ENCODE results near the gene CBX6. TPM values are rescaled to one million over a fixed set of nuclear protein-coding genes. Genes with fewer than 3 reads are reported as not detected.

CBX6 gene
- total and polyA plus RNA-seq, 8 donors: 8.9 to 46.0 (median 25.9) TPM

DNA sequence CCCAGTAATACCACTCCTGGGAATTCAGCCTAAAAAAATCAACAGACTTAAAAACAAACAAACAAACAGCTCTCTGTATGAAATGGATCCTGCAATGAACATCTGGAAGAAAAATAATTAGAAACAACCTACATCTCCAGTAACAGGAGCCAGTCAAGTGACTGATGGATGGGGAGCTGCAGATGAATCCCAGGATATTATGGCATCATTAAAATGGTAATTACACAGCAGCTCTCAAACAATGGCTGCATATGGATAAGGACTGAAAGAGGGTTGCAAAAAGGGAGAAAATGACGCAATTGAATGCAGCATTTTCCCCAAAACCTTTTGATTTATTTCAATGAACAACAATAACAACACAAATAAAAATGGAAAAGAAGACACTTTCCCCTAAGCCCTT, 32.3 kb downstream of the CBX6 start:
- DNase-seq: no peak
- 80 to 100% (median 97%) methylated on average over 1 of the region's 1 CpG for WGBS, 5 donors
- Histone ChIP-seq H3K27me3 (peaks cover 0 to 34% (median 17%) of the 10 kb centered on the region in 3 donors), H3K9me3 (no peaks in the 10 kb centered on the region), H3K4me3 (no peak overlapping the region), H3K36me3 (no peaks in the 10 kb centered on the region), H3K27ac (no peak overlapping the region), H3K4me1 (peaks cover 10 to 34% (median 27%) of the 10 kb centered on the region in 4 donors)
- TF ChIP-seq POLR2A (IDR thresholded peaks at IDR 0.05) (no peak), EP300 (IDR thresholded peaks at IDR 0.05) (no peak), POLR2AphosphoS5 (IDR thresholded peaks at IDR 0.05) (no peak)
- TF ChIP-seq, protein P1, sequence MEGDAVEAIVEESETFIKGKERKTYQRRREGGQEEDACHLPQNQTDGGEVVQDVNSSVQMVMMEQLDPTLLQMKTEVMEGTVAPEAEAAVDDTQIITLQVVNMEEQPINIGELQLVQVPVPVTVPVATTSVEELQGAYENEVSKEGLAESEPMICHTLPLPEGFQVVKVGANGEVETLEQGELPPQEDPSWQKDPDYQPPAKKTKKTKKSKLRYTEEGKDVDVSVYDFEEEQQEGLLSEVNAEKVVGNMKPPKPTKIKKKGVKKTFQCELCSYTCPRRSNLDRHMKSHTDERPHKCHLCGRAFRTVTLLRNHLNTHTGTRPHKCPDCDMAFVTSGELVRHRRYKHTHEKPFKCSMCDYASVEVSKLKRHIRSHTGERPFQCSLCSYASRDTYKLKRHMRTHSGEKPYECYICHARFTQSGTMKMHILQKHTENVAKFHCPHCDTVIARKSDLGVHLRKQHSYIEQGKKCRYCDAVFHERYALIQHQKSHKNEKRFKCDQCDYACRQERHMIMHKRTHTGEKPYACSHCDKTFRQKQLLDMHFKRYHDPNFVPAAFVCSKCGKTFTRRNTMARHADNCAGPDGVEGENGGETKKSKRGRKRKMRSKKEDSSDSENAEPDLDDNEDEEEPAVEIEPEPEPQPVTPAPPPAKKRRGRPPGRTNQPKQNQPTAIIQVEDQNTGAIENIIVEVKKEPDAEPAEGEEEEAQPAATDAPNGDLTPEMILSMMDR (IDR thresholded peaks at IDR 0.05): no peak
- intact Hi-C loops (cut with DNase I; ENCODE audit: low total_unique reads): no loop called here

DNA sequence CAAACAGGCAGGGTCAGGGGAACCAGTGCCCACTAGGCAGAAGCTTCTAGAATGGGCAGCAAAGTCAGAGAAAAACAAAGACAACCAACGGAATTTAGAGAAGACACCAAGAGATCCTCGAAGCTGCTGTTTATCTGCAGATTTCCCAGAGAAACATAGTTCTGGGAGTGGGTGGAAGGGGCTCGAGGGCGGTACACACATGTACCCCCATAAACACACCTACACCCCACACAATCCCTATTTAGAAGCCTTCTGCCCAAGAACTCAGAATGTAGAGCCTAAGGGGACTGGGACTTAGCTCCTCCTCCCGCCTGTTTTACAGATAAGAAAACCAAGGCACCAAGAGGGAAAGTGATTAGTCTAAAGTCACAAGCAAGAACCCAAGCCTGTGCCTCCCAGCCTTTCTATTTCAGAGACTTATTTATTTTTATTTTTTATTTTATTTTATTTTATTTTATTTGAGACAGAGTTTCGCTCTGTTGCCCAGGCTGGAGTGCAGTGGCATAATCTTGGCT, 34.5 kb downstream of the CBX6 start:
- Histone ChIP-seq H3K9me3 (no peaks in the 10 kb centered on the region), H3K27me3 (peaks cover 0 to 17% (median 6%) of the 10 kb centered on the region in 3 donors), H3K36me3 (no peaks in the 10 kb centered on the region), H3K27ac (no peak overlapping the region), H3K4me1 (peaks cover 0 to 19% (median 12%) of the 10 kb centered on the region in 4 donors), H3K4me3 (no peak overlapping the region)
- no peak for DNase-seq
- no peak for TF ChIP-seq POLR2AphosphoS5 (IDR thresholded peaks at IDR 0.05)
- no peak for TF ChIP-seq POLR2A (IDR thresholded peaks at IDR 0.05)
- no peak for TF ChIP-seq EP300 (IDR thresholded peaks at IDR 0.05)
- TF ChIP-seq, protein P1 (IDR thresholded peaks at IDR 0.05): no peak
- 85 to 93% (median 87%) methylated on average over 6 of the region's 6 CpGs for WGBS, 5 donors
- intact Hi-C loops (cut with DNase I; ENCODE audit: low total_unique reads): no loop called here

DNA sequence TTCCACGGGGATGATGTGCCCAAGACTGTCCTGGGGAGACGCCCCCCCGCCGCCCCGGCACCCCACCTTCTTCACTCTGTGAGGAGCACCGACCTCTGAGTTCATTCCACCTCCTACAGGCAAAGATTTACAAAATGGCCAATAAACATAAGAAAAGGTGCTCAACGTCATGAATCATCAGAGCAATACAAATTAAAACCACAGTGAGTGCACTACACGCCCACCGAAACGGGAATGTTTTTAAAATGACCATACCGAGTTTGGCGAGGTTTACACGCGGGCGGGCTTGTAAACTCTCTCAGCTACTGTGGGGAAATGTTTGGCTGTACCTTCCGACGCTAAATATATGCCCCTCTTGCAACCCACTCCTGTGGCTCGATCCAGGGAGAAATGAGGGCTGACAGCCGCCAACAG, 36.1 kb downstream of the CBX6 start:
- H3K4me1 ChIP-seq: peaks cover 0 to 4% (median under 1%) of the 10 kb centered on the region in 4 donors
- H3K27me3 ChIP-seq: peaks cover 0 to 4% (median 0%) of the 10 kb centered on the region in 3 donors

DNA sequence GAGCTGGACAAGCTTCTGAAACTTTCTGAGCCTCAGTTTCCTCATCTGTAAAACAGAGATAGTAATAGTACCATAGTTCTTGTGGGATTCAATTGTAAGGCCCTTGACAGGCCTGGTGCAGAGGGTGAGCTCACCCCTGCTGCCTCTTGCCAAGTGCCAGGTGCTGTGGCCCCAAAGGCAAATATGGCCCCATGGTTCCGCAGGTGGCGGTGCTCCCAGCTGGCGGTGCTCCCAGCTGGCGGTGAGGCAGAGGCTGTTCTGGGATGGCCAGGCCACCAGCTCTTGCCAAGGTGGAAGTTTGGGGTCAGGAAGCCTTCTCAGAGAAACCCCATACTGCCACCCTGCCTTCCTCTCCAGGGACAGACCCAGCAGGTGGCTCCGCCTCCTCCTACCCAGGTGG, 37.0 kb downstream of the CBX6 start:
- Histone ChIP-seq H3K27me3 (peaks cover 0 to 4% (median 0%) of the 10 kb centered on the region in 3 donors), H3K4me3 (no peak overlapping the region), H3K36me3 (no peaks in the 10 kb centered on the region), H3K4me1 (no peaks in the 10 kb centered on the region), H3K9me3 (no peaks in the 10 kb centered on the region), H3K27ac (no peak overlapping the region)
- no peak for DNase-seq
- TF ChIP-seq, protein P1 (IDR thresholded peaks at IDR 0.05): no peak
- TF ChIP-seq EP300 (IDR thresholded peaks at IDR 0.05): no peak
- TF ChIP-seq POLR2A (IDR thresholded peaks at IDR 0.05): no peak
- TF ChIP-seq POLR2AphosphoS5 (IDR thresholded peaks at IDR 0.05): no peak
- WGBS, 5 donors: 82 to 90% (median 86%) methylated on average over 5 of the region's 5 CpGs
- intact Hi-C loops (cut with DNase I; ENCODE audit: low total_unique reads): no loop called here

More for the DNA sequence above, 36.1 kb downstream of the CBX6 start:
- Histone ChIP-seq H3K36me3 (no peaks in the 10 kb centered on the region), H3K9me3 (no peaks in the 10 kb centered on the region), H3K4me3 (no peak overlapping the region), H3K27ac (no peak overlapping the region)
- no peak for DNase-seq
- intact Hi-C loops (cut with DNase I; ENCODE audit: low total_unique reads): no loop called here
- no peak for TF ChIP-seq POLR2AphosphoS5 (IDR thresholded peaks at IDR 0.05)
- no peak for TF ChIP-seq EP300 (IDR thresholded peaks at IDR 0.05)
- TF ChIP-seq, protein P1 (IDR thresholded peaks at IDR 0.05): no peak
- no peak for TF ChIP-seq POLR2A (IDR thresholded peaks at IDR 0.05)
- 60 to 73% (median 73%) methylated on average over 19 of the region's 19 CpGs for WGBS, 5 donors
